PFSK-1 (cell line): ENCODE measurements around the gene DPP6.

Experiments used
- POLR2AphosphoS5 ChIP-seq: IDR thresholded peaks from 2 replicates; pipeline ENCODE4 v1.6.1; 2012; ENCODE audit warnings: low read depth, mild to moderate bottlenecking, control low read depth, low read length, moderate library complexity
- SIN3A ChIP-seq: IDR thresholded peaks from 2 replicates; pipeline ENCODE4 v1.6.1; 2012; ENCODE audit warnings: mild to moderate bottlenecking, low read length, moderate library complexity, borderline replicate concordance; ENCODE audit not compliant: insufficient read depth
- TAF1 ChIP-seq: IDR thresholded peaks from 2 replicates; pipeline ENCODE4 v1.6.1; 2012; ENCODE audit warnings: low read length, control low read depth, borderline replicate concordance; ENCODE audit not compliant: insufficient read depth
- TF ChIP-seq, protein P1 (sequence below), 2 experiments: IDR thresholded peaks; 2 replicates each; pipeline versions ENCODE4 v1.6.1 to v1.8.0; 2011 to 2012; ENCODE audit warnings: low read depth in 2 of 2, low read length in 2 of 2, control low read depth in 1 of 2, inconsistent platforms in 1 of 2, mild to moderate bottlenecking in 1 of 2, moderate library complexity in 1 of 2; ENCODE audit not compliant: insufficient read depth in 1 of 2

DNA sequence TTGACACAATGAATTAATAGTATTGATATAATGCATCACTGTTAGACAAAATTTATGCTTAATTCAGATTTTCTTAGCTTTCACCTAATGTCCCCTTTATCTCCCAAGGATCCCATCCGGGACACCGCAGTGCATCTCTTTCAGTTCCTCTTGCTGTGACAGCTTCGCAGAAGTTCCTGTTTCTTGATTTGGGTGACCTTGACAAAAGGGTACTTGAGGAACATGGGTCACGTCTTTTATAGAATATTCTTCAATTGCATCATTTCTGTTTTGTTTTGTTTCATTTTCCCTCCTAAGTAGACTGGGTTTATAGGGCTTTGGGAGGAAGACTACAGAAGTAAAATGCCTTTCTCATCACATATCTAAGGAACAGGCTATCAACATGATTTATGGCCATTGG, 453.2 kb downstream of the DPP6 start:
- TF ChIP-seq POLR2AphosphoS5 (no peak), TAF1 (no peak), SIN3A (no peak)
- TF ChIP-seq, protein P1, sequence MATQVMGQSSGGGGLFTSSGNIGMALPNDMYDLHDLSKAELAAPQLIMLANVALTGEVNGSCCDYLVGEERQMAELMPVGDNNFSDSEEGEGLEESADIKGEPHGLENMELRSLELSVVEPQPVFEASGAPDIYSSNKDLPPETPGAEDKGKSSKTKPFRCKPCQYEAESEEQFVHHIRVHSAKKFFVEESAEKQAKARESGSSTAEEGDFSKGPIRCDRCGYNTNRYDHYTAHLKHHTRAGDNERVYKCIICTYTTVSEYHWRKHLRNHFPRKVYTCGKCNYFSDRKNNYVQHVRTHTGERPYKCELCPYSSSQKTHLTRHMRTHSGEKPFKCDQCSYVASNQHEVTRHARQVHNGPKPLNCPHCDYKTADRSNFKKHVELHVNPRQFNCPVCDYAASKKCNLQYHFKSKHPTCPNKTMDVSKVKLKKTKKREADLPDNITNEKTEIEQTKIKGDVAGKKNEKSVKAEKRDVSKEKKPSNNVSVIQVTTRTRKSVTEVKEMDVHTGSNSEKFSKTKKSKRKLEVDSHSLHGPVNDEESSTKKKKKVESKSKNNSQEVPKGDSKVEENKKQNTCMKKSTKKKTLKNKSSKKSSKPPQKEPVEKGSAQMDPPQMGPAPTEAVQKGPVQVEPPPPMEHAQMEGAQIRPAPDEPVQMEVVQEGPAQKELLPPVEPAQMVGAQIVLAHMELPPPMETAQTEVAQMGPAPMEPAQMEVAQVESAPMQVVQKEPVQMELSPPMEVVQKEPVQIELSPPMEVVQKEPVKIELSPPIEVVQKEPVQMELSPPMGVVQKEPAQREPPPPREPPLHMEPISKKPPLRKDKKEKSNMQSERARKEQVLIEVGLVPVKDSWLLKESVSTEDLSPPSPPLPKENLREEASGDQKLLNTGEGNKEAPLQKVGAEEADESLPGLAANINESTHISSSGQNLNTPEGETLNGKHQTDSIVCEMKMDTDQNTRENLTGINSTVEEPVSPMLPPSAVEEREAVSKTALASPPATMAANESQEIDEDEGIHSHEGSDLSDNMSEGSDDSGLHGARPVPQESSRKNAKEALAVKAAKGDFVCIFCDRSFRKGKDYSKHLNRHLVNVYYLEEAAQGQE (IDR thresholded peaks at IDR 0.05; ENCODE audit: insufficient read depth in 1 of 2, low read depth in 2 of 2, low read length in 2 of 2), result no peak
